ENCODE results near the gene PINLYP. TPM values are rescaled to one million over a fixed set of nuclear protein-coding genes. Genes with fewer than 3 reads are reported as not detected.

The PINLYP gene
- total and polyA plus RNA-seq, 2 of the 13 experiments (the other 11 are each of a cell fraction or from before 2014, with no cell fraction given), result 0.21 to 0.24 TPM

DNA sequence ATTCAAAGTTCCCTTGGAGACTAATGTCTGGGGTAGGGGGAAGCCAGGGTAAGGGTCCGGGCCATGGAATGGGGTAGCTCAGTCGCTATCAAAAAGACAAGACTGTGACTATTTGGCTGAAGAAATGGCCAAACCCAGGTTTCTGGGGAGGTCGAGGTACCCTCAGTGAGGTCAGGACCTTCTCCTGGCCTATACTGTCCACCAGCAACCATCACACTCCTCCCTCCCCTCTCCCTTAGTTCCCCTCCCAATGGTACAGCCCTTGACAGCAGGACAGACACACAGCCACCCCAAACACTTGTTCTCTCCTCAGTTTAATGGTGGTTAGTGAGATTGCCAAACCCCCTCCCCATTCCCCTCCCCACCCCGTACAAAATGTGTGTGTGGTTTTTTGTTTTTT, 46.5 kb downstream of the PINLYP start:
- Histone ChIP-seq H4K20me1 (ENCODE audit: insufficient read depth, low read length) (no peaks in the 10 kb centered on the region), H3K9ac (ENCODE audit: insufficient read depth, low read depth, low read length) (no peak overlapping the region), H3K36me3 (replicated peaks in 1 of 2; ENCODE audit: control insufficient read depth in 1 of 2, insufficient read depth in 2 of 2, low read length in 2 of 2) (peaks cover 0 to 2% of the 10 kb centered on the region in 2 experiments; a peak in 1 of 5 replicates), H3K4me3 (replicated peaks in 1 of 3; ENCODE audit: insufficient read depth in 1 of 3, low read depth in 2 of 3, low read length in 3 of 3) (no peak overlapping the region), H3K27me3 (ENCODE audit: control insufficient read depth in 1 of 2, insufficient read depth in 2 of 2, low read length in 2 of 2) (no peaks in the 10 kb centered on the region), H3K9me3 (ENCODE audit: low read length) (no peaks in the 10 kb centered on the region), H2AFZ (ENCODE audit: low read length) (no peak overlapping the region), H3K4me1 (ENCODE audit: insufficient read depth, low read length) (peaks cover 24% of the 10 kb centered on the region), H3K27ac (ENCODE audit: extremely low read length, insufficient read depth, low read length) (no peak overlapping the region), H3K4me2 (ENCODE audit: low read depth, low read length) (no peak overlapping the region), H3K79me2 (ENCODE audit: insufficient read depth, low read length) (peaks cover 11% of the 10 kb centered on the region)
- DNase-seq (ENCODE audit: low spot score) (no peak), ATAC-seq (no peak), FAIRE-seq (no peak)
- TF ChIP-seq ZNF292 (CRISPR knock-in tag; IDR thresholded peaks at IDR 0.05; ENCODE audit: borderline replicate concordance, low read depth), result no peak
- TF ChIP-seq, protein P1, sequence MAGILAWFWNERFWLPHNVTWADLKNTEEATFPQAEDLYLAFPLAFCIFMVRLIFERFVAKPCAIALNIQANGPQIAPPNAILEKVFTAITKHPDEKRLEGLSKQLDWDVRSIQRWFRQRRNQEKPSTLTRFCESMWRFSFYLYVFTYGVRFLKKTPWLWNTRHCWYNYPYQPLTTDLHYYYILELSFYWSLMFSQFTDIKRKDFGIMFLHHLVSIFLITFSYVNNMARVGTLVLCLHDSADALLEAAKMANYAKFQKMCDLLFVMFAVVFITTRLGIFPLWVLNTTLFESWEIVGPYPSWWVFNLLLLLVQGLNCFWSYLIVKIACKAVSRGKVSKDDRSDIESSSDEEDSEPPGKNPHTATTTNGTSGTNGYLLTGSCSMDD (CRISPR knock-in tag; IDR thresholded peaks at IDR 0.05), result no peak
- TF ChIP-seq KDM5B (CRISPR knock-in tag; IDR thresholded peaks at IDR 0.05; ENCODE audit: borderline replicate concordance), result no peak
- TF ChIP-seq RBM22 (optimal IDR thresholded peaks at IDR 0.05; ENCODE audit: low read length), result no peak
- TF ChIP-seq, protein P2, sequence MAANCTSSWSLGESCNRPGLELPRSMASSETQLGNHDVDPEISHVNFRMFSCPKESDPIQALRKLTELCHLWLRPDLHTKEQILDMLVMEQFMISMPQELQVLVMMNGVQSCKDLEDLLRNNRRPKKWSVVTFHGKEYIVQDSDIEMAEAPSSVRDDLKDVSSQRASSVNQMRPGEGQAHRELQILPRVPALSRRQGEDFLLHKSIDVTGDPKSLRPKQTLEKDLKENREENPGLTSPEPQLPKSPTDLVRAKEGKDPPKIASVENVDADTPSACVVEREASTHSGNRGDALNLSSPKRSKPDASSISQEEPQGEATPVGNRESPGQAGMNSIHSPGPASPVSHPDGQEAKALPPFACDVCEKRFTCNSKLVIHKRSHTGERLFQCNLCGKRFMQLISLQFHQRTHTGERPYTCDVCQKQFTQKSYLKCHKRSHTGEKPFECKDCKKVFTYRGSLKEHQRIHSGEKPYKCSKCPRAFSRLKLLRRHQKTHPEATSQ (CRISPR knock-in tag; IDR thresholded peaks at IDR 0.05; ENCODE audit: borderline replicate concordance), result no peak
- no peak for TF ChIP-seq ZNF460 (CRISPR knock-in tag; IDR thresholded peaks at IDR 0.05; ENCODE audit: borderline replicate concordance)
- TF ChIP-seq, protein P3, sequence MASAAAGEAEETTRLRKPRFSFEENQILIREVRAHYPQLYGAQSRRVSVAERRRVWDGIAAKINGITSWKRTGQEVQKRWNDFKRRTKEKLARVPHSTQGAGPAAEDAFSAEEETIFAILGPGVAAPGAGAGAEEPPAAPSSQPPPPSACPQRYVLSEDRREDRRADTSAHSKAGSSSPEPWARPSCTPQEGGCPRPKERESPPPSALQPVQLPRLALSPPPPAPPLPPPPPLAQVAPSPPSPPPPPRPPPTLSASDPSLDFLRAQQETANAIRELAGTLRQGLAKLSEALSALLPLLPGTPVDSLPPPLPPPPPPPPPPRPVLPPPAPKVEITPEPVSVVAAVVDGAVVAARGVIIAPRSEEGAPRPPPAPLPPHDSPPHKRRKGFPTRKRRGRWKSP (CRISPR knock-in tag; IDR thresholded peaks at IDR 0.05), result no peak
- TF ChIP-seq CBX2 (IDR thresholded peaks at IDR 0.05; ENCODE audit: low read depth, low read length), result no peak
- no peak for TF ChIP-seq CBX2 (CRISPR knock-in tag; IDR thresholded peaks at IDR 0.05; ENCODE audit: low read depth)
- no peak for TF ChIP-seq HNRNPL (IDR thresholded peaks at IDR 0.05; ENCODE audit: low read depth, low read length)
- TF ChIP-seq NR2F6 (IDR thresholded peaks at IDR 0.05), result no peak
- TF ChIP-seq NR2F6 (CRISPR knock-in tag; IDR thresholded peaks at IDR 0.05), result no peak
- no peak for TF ChIP-seq GATA4 (IDR thresholded peaks at IDR 0.05; ENCODE audit: borderline replicate concordance, low read depth)
- TF ChIP-seq, protein P4, sequence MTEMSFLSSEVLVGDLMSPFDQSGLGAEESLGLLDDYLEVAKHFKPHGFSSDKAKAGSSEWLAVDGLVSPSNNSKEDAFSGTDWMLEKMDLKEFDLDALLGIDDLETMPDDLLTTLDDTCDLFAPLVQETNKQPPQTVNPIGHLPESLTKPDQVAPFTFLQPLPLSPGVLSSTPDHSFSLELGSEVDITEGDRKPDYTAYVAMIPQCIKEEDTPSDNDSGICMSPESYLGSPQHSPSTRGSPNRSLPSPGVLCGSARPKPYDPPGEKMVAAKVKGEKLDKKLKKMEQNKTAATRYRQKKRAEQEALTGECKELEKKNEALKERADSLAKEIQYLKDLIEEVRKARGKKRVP (CRISPR knock-in tag; IDR thresholded peaks at IDR 0.05), result no peak
- TF ChIP-seq, protein P5, sequence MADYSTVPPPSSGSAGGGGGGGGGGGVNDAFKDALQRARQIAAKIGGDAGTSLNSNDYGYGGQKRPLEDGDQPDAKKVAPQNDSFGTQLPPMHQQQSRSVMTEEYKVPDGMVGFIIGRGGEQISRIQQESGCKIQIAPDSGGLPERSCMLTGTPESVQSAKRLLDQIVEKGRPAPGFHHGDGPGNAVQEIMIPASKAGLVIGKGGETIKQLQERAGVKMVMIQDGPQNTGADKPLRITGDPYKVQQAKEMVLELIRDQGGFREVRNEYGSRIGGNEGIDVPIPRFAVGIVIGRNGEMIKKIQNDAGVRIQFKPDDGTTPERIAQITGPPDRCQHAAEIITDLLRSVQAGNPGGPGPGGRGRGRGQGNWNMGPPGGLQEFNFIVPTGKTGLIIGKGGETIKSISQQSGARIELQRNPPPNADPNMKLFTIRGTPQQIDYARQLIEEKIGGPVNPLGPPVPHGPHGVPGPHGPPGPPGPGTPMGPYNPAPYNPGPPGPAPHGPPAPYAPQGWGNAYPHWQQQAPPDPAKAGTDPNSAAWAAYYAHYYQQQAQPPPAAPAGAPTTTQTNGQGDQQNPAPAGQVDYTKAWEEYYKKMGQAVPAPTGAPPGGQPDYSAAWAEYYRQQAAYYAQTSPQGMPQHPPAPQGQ (CRISPR knock-in tag; IDR thresholded peaks at IDR 0.05; ENCODE audit: borderline replicate concordance), result no peak
- TF ChIP-seq NRL (CRISPR knock-in tag; IDR thresholded peaks at IDR 0.05; ENCODE audit: borderline replicate concordance), result no peak
- TF ChIP-seq, protein P6, sequence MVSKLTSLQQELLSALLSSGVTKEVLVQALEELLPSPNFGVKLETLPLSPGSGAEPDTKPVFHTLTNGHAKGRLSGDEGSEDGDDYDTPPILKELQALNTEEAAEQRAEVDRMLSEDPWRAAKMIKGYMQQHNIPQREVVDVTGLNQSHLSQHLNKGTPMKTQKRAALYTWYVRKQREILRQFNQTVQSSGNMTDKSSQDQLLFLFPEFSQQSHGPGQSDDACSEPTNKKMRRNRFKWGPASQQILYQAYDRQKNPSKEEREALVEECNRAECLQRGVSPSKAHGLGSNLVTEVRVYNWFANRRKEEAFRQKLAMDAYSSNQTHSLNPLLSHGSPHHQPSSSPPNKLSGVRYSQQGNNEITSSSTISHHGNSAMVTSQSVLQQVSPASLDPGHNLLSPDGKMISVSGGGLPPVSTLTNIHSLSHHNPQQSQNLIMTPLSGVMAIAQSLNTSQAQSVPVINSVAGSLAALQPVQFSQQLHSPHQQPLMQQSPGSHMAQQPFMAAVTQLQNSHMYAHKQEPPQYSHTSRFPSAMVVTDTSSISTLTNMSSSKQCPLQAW (CRISPR knock-in tag; IDR thresholded peaks at IDR 0.05), result no peak
- intact Hi-C loops (cut with micrococcal nuclease; ENCODE audit: unreplicated experiment) (no loop called here), in situ Hi-C loops (cut with HindIII; ENCODE audit: extremely low pct_ligation_motif_present, low pct_unique_long_range_greater_than_20kb) (no loop called here)
- ChIA-PET POLR2A (interaction anchor here (1.0 kb wide), 1 partner anchor 26 kb away, joined by 3 read pairs; the partner anchor contains the start of genes IRGQ and ZNF576), CTCF (ENCODE audit: low intra/inter-chr PET ratio, low total read pairs) (no interaction called here)
- WGBS (ENCODE audit: low lambda C conversion rate), result 88% methylated on average over 4 of the region's 4 CpGs
- BruUV-seq (replicated peaks), result no TSS peak

All from HepG2 (cell line).